GM12892 (cell line): ENCODE measurements around the gene FADS6.

ENCODE experiments used
- DNase-seq: peaks from one replicate; pipeline ENCODE4 v3.0.0; 2011; ENCODE audit not compliant: insufficient read length
- FAIRE-seq: peaks from 2 replicates; lab custom pipeline; 2011; peaks lifted over from hg19 to GRCh38; lab: Jason Lieb, UNC
- POLR2A ChIP-seq: IDR thresholded peaks from 2 replicates; pipeline ENCODE4 v1.6.1; 2011; ENCODE audit warnings: low read depth, low read length, control low read depth
- POLR2AphosphoS5 ChIP-seq: IDR thresholded peaks from 2 replicates; pipeline ENCODE4 v1.6.1; 2011; ENCODE audit warnings: low read depth, low read length, control low read depth
- TAF1 ChIP-seq: IDR thresholded peaks from 2 replicates; pipeline ENCODE4 v1.6.1; 2011; ENCODE audit warnings: low read depth, mild to moderate bottlenecking, control low read depth, low read length, borderline replicate concordance

Gene FADS6

DNA sequence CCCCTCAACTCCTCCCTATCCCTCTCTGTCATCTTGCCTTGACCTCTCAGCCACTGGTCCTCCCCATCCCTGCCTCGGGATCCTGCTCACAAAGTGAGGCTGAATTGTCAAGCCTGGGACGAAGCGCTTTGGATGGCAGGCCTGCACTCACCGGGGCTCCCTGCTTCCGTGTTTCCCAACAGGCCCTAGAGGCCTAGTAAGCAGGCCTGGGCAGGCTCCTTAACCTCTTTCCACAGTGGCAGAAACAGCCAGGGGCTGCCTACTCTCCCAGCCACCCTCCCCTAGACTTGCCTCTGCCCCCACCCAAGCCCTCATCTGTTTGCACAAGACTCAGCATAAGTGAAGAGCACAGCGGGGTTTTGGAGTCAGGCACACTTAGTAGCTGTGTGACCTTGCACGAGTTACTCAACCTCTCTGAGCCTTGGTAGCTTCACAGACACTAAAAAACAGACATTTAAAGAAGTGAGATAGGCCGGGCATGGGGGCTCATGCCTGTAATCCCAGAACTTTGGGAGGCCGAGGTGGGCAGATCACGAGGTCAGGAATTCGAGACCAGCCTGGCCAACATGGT lies 5.0 kb upstream of the FADS6 start:
- TF ChIP-seq TAF1 (no peak), POLR2A (no peak), POLR2AphosphoS5 (no peak)
- FAIRE-seq, result no peak
- no peak for DNase-seq

DNA sequence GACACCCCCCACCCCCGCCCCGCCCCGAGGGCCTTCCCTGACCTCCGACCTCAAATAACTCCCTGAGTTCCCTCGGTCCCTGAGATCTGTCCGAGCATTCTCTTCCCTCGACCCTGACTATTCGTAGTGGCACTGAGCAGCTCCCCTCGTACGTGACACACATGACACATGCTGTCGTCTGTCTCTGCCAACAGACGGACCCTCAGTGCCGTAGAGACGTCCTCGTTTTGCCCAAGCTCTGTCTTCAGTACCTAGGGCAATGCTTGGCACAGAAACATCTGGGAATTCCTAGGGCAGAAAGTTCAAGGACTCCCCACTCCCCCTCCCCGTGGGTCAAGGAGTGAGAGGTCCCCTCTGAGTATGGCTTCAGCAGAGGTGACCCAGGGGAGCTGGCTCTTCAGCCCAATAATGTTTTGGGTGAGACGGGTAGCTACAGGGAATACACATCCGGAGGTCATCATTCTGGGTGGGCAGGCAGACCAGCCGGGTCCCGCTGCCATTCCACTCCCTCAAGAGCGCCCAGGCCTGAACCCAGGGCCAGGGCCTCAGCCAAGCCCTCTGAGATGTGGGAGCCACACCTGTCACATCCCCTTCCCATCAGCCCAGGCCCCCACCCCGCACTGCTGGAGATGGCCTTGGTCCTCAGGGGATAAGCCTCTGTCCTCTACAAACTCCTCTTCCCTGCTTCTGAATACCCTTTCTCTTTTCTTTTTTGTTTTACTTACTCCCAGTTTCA lies 671 bp upstream of the FADS6 start:
- no peak for TF ChIP-seq POLR2A
- TF ChIP-seq TAF1, result no peak
- no peak for TF ChIP-seq POLR2AphosphoS5
- FAIRE-seq, result no peak
- DNase-seq, result no peak

DNA sequence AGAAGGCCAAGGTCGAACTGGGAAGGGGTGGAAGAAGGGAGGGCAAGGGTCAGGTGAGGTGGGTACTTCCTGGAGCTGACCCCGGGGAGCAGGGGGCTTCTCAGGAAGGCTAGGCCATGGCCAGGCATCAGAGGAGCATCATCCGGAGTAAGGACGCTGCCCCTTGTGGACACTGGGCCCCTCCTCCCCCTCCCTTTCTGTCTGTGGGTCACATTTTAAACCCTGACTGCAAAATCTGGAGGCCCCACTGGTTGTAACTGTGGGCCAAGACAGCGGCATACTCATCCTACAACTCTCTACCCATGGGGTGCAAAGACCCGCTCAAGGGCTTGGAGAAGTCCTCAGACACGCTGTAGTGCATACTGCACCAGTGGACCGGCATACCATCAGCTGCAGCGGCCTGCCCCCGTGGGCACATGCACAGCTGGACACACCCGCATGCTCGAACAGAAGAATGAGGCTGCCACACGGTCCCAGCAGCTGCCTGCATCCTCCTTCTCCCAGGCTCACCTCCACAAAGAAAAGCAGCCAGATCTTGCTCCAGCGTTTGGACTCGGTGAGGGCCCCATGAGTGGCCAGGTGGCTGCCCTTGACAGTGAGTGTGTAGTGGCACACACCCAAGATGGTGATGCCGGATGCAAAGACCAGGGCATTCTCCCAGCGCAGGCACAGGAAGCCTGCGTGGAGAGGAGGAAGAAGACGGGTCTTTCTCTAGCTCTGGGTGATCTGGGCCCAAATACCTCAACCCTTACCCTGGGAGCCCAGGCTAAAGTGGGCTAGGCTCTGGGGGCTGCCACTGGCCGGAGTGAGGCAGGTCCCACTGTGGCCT lies 1.2 kb downstream of the FADS6 start:
- no peak for FAIRE-seq
- DNase-seq, result no peak
- TF ChIP-seq POLR2A (no peak), TAF1 (no peak), POLR2AphosphoS5 (no peak)

- TF ChIP-seq POLR2AphosphoS5 (no peak), TAF1 (no peak), POLR2A (no peak)
- FAIRE-seq, result no peak
- no peak for DNase-seq
These were observed 2.9 kb downstream of the FADS6 start for GRCh38 chr17:74890554-74890953.

DNA sequence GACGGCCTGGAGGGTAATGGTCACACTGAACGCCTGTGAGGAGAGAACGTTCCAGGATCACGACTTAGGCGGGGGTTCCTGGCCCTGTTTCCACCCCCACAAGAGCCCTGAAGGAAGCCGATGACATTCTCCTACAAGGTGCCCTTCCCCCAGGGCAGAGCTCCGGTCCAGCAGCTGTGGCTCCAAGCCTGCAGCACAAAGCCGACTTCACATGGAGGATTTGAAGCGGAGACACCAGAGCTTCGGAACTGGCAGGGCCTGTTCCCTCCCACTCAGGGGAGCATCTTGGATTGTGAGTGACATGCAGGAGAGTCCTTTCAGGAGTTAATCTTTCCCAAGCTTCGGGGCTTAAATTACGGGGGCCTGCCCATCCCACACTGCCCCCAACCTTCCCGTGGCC lies 5.0 kb downstream of the FADS6 start:
- TF ChIP-seq POLR2A (no peak), TAF1 (no peak), POLR2AphosphoS5 (no peak)
- FAIRE-seq (no peak), DNase-seq (no peak)

- DNase-seq, result no peak
- FAIRE-seq, result no peak
- TF ChIP-seq POLR2A, result no peak
- TF ChIP-seq TAF1, result no peak
- no peak for TF ChIP-seq POLR2AphosphoS5
These were observed 10.1 kb downstream of the FADS6 start for GRCh38 chr17:74883241-74883745.

DNA sequence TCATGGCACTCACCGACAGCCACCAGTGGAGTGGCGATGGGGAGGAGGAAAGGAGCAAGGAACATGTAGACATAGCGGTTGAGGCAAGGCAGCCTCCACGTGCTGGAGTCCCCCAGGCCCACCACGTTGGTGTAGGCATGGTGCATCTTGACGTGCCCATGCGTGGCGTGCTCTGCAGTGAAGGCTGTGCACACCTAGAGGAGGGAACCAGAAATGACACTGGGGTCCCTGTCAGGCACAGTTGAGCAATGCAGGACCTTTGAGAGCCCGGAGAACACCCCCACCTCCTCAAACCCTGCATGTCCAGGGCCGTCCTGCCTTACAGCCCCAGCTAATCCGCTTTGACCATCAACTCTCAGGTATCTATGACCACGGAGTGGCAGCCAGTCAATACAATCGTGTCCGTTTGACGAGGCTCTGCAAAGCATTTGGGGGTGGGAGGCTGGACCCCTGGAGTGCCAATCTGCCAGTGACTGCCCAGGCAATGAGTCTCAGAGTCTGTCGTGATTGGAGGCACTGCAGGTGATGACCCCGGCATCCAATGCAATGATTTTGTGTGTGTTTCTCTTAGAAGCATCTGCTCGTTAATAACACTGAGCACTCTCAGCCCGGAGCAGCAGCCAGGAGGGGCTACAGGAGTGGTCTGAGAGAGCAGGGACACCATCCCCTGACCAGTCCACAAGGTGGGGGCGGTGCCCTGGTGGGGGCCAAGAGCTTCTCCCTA lies 10.8 kb downstream of the FADS6 start:
- FAIRE-seq (no peak), DNase-seq (no peak)

GRCh38 chr17:74881073-74881472 lies 12.4 kb downstream of the FADS6 start:
- TF ChIP-seq POLR2AphosphoS5 (no peak), POLR2A (no peak), TAF1 (no peak)
- no peak for FAIRE-seq
- DNase-seq, result no peak

More for the DNA sequence above, 10.8 kb downstream of the FADS6 start:
- TF ChIP-seq TAF1 (no peak), POLR2A (no peak), POLR2AphosphoS5 (no peak)

DNA sequence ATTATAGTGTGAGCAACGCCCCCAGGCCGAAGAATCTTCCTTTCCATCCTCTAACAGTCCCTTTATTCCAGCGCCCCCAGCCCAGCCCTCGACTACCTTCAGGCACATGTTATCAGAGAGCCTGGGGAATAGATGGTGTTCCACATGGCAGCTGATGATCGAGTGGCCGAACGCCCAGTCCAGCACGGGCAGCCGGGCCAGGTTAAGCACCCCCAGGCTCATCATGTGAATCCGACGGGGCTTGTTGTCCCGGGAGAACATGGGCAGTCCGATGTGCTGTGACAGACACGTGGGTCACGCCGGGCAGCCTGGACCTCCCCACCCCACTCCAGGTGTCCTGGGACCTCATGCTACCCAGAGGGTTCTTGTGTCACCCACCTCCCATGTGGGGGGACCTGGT lies 14.1 kb downstream of the FADS6 start:
- no peak for DNase-seq
- no peak for TF ChIP-seq POLR2A
- no peak for TF ChIP-seq TAF1
- no peak for TF ChIP-seq POLR2AphosphoS5
- no peak for FAIRE-seq

DNA sequence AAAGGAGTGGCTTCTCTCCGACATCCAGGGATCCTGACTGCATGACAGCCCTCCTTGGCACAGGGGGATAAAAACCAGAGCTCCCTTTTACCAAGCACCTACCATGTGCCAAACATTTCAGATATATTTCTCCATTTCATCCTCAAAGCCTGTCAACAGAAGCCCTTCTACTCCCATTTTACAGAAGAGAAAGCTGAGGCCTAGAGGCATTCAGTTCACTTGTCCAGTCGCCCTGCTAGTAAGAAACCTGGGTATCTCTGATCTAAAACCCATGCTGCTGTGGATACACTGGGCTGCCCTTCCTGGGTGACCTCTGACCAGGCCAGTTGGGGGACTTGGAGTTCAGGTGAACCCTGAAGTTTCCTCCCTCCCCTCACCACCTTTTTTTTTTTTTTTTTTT lies 14.8 kb downstream of the FADS6 start:
- DNase-seq (no peak), FAIRE-seq (no peak)
- TF ChIP-seq POLR2AphosphoS5 (no peak), POLR2A (no peak), TAF1 (no peak)

- DNase-seq (no peak), FAIRE-seq (no peak)
- TF ChIP-seq POLR2A (no peak), POLR2AphosphoS5 (no peak), TAF1 (no peak)
These were observed 15.6 kb downstream of the FADS6 start for GRCh38 chr17:74877592-74878548.
